ENCODE data around the gene NOC4L. TPM values are rescaled to one million over a fixed set of nuclear protein-coding genes. Genes with fewer than 3 reads are reported as not detected.

The NOC4L gene
- total RNA-seq, 1 experiment from 2014 or later, result 15.4 TPM

GRCh38 chr12:132171968-132172521 lies 27.8 kb downstream of the NOC4L start:
- no peak overlapping the region for H3K4me3 ChIP-seq
- H3K4me1 ChIP-seq, result no peaks in the 10 kb centered on the region
- DNase-seq, result no peak
- H3K27me3 ChIP-seq, result peaks cover 7% of the 10 kb centered on the region; the same call in 1 of the 2 replicates
- no peaks in the 10 kb centered on the region for H3K9me3 ChIP-seq (replicated peaks)
- H3K36me3 ChIP-seq, result no peaks in the 10 kb centered on the region
- H3K27ac ChIP-seq, result no peak overlapping the region

- Histone ChIP-seq H3K4me3 (no peak overlapping the region), H3K27ac (no peak overlapping the region), H3K36me3 (no peaks in the 10 kb centered on the region), H3K9me3 (replicated peaks) (no peaks in the 10 kb centered on the region), H3K27me3 (peaks cover 7% of the 10 kb centered on the region; the same call in 1 of the 2 replicates), H3K4me1 (no peaks in the 10 kb centered on the region)
- no peak for DNase-seq
Measured at GRCh38 chr12:132172619-132173018, 28.4 kb downstream of the NOC4L start.

- DNase-seq, result no peak
- H3K27me3 ChIP-seq, result peaks cover 7% of the 10 kb centered on the region; the same call in 1 of the 2 replicates
- H3K27ac ChIP-seq, result no peak overlapping the region
- no peaks in the 10 kb centered on the region for H3K4me1 ChIP-seq
- H3K9me3 ChIP-seq (replicated peaks), result no peaks in the 10 kb centered on the region
- no peak overlapping the region for H3K4me3 ChIP-seq
- H3K36me3 ChIP-seq, result no peaks in the 10 kb centered on the region
Measured at GRCh38 chr12:132173135-132174014, 29.1 kb downstream of the NOC4L start.

GRCh38 chr12:132174015-132174838 lies 30.0 kb downstream of the NOC4L start:
- Histone ChIP-seq H3K27ac (no peak overlapping the region), H3K4me3 (no peak overlapping the region), H3K9me3 (replicated peaks) (no peaks in the 10 kb centered on the region), H3K4me1 (no peaks in the 10 kb centered on the region), H3K27me3 (peaks cover 10% of the 10 kb centered on the region; the same call in 1 of the 2 replicates), H3K36me3 (no peaks in the 10 kb centered on the region)
- no peak for DNase-seq

- Histone ChIP-seq H3K4me3 (no peak overlapping the region), H3K4me1 (no peaks in the 10 kb centered on the region), H3K36me3 (no peaks in the 10 kb centered on the region), H3K27me3 (peaks cover 10% of the 10 kb centered on the region; the same call in 1 of the 2 replicates), H3K9me3 (replicated peaks) (no peaks in the 10 kb centered on the region), H3K27ac (no peak overlapping the region)
- DNase-seq, result no peak
Measured at GRCh38 chr12:132174839-132175490, 30.7 kb downstream of the NOC4L start.

GRCh38 chr12:132175496-132176384 lies 31.5 kb downstream of the NOC4L start:
- DNase-seq, result no peak
- Histone ChIP-seq H3K27ac (no peak overlapping the region), H3K4me3 (no peak overlapping the region), H3K9me3 (replicated peaks) (no peaks in the 10 kb centered on the region), H3K36me3 (no peaks in the 10 kb centered on the region), H3K27me3 (peaks cover 10% of the 10 kb centered on the region; the same call in 1 of the 2 replicates), H3K4me1 (no peaks in the 10 kb centered on the region)

GRCh38 chr12:132176385-132176919 lies 32.2 kb downstream of the NOC4L start:
- Histone ChIP-seq H3K27ac (no peak overlapping the region), H3K27me3 (peaks cover 9% of the 10 kb centered on the region; the same call in 1 of the 2 replicates), H3K9me3 (replicated peaks) (no peaks in the 10 kb centered on the region), H3K4me3 (no peak overlapping the region), H3K36me3 (no peaks in the 10 kb centered on the region), H3K4me1 (no peaks in the 10 kb centered on the region)
- no peak for DNase-seq

- H3K36me3 ChIP-seq, result no peaks in the 10 kb centered on the region
- no peak overlapping the region for H3K4me3 ChIP-seq
- no peaks in the 10 kb centered on the region for H3K9me3 ChIP-seq (replicated peaks)
- H3K27me3 ChIP-seq, result peaks cover 6% of the 10 kb centered on the region; the same call in 1 of the 2 replicates
- no peak overlapping the region for H3K27ac ChIP-seq
- no peaks in the 10 kb centered on the region for H3K4me1 ChIP-seq
- DNase-seq, result no peak
Measured at GRCh38 chr12:132176920-132177551, 32.8 kb downstream of the NOC4L start.

- Histone ChIP-seq H3K9me3 (replicated peaks) (no peaks in the 10 kb centered on the region), H3K4me1 (no peaks in the 10 kb centered on the region), H3K4me3 (no peak overlapping the region), H3K36me3 (no peaks in the 10 kb centered on the region), H3K27ac (no peak overlapping the region), H3K27me3 (peaks cover 3% of the 10 kb centered on the region; the same call in 1 of the 2 replicates)
- DNase-seq, result no peak
Measured at GRCh38 chr12:132178316-132178715, 34.1 kb downstream of the NOC4L start.

GRCh38 chr12:132178801-132179401 lies 34.6 kb downstream of the NOC4L start:
- H3K27me3 ChIP-seq, result peaks cover 3% of the 10 kb centered on the region; the same call in 1 of the 2 replicates
- no peak for DNase-seq
- H3K4me3 ChIP-seq, result no peak overlapping the region
- no peak overlapping the region for H3K27ac ChIP-seq
- no peaks in the 10 kb centered on the region for H3K9me3 ChIP-seq (replicated peaks)
- no peaks in the 10 kb centered on the region for H3K36me3 ChIP-seq
- no peaks in the 10 kb centered on the region for H3K4me1 ChIP-seq

GRCh38 chr12:132179431-132180362 lies 35.4 kb downstream of the NOC4L start:
- H3K9me3 ChIP-seq (replicated peaks), result no peaks in the 10 kb centered on the region
- no peak for DNase-seq
- H3K36me3 ChIP-seq, result no peaks in the 10 kb centered on the region
- H3K27me3 ChIP-seq, result peaks cover 3% of the 10 kb centered on the region; the same call in 1 of the 2 replicates
- H3K4me3 ChIP-seq, result no peak overlapping the region
- no peak overlapping the region for H3K27ac ChIP-seq
- no peaks in the 10 kb centered on the region for H3K4me1 ChIP-seq
